Caco-2 (cell line): ENCODE measurements around the gene MAST4. TPM values are rescaled to one million over a fixed set of nuclear protein-coding genes. Genes with fewer than 3 reads are reported as not detected.

Experiments
- BruUV-seq: library from RNA; stranded (reverse); fragments of 400-500 nt; replicated peaks from 2 replicates; lab custom pipeline; 2021; lab: Mats Ljungman, UMichigan
- CTCF ChIA-PET: fragments of 300-600 bp; sonication (Branson Sonifier 250); formaldehyde crosslinking; loops from one replicate; lab custom pipeline; 2022; ENCODE audit warnings: antibody characterized with exemption; lab: Charles Lee
- POLR2A ChIA-PET: fragments of 300-600 bp; sonication (Branson Sonifier 250); formaldehyde crosslinking; loops from one replicate; lab custom pipeline; 2022; ENCODE audit warnings: antibody characterized with exemption; lab: Charles Lee
- DNase-seq, 2 experiments: peaks; one replicate each; pipeline versions ENCODE4 v3.0.0 to v3.0.0-alpha.2; 2020 to 2022
- H3K27me3 ChIP-seq: replicated peaks from 2 replicates; pipeline ENCODE4 v1.6.0; 2011; ENCODE audit warnings: low read length; ENCODE audit not compliant: control insufficient read depth, insufficient read depth
- H3K36me3 ChIP-seq: 2 replicates; pipeline ENCODE4 v1.5.1; 2011; ENCODE audit warnings: low read length; ENCODE audit not compliant: control insufficient read depth, insufficient read depth
- H3K4me1 ChIP-seq: fragments of 250-450 bp; sonication (Bioruptor Pico); 2 replicates; pipeline ENCODE4 v1.5.1; 2020; ENCODE audit warnings: mild to moderate bottlenecking
- H3K4me3 ChIP-seq: 2 replicates; pipeline ENCODE4 v1.5.1; 2011; ENCODE audit warnings: low read depth, mild to moderate bottlenecking, control low read depth, low read length
- H3K9me3 ChIP-seq: fragments of 250-450 bp; sonication (Bioruptor Pico); 2 replicates; pipeline ENCODE4 v1.5.1; 2020; ENCODE audit warnings: mild to moderate bottlenecking, moderate library complexity
- H3K27ac Mint-ChIP-seq: one replicate; pipeline ENCODE4 v1.8.0; 2022; ENCODE audit warnings: mixed read lengths; ENCODE audit not compliant: unreplicated experiment
- H3K27me3 Mint-ChIP-seq: one replicate; pipeline ENCODE4 v1.8.0; 2022; ENCODE audit warnings: mixed read lengths; ENCODE audit not compliant: insufficient read depth, unreplicated experiment
- H3K36me3 Mint-ChIP-seq: one replicate; pipeline ENCODE4 v1.8.0; 2022; ENCODE audit warnings: mild to moderate bottlenecking, mixed read lengths; ENCODE audit not compliant: insufficient read depth, unreplicated experiment
- H3K4me1 Mint-ChIP-seq: one replicate; pipeline ENCODE4 v1.8.0; 2022; ENCODE audit warnings: low read depth, mixed read lengths; ENCODE audit not compliant: unreplicated experiment
- H3K4me3 Mint-ChIP-seq: one replicate; pipeline ENCODE4 v1.8.0; 2022; ENCODE audit warnings: mild to moderate bottlenecking, moderate library complexity, mixed read lengths; ENCODE audit not compliant: unreplicated experiment
- H3K9me3 Mint-ChIP-seq: one replicate; pipeline ENCODE4 v1.8.0; 2022; ENCODE audit warnings: mixed read lengths; ENCODE audit not compliant: unreplicated experiment
- intact Hi-C: fragments of 100-400 bp; cut with micrococcal nuclease; formaldehyde crosslinking; loops from one replicate; pipeline ENCODE4 v1.10.0; 2022; ENCODE audit not compliant: unreplicated experiment
- total RNA-seq: library from RNA; stranded (reverse); gene quantifications from 2 replicates; pipeline ENCODE4 v1.2.3, GENCODE V29; 2022
- TF ChIP-seq, protein P1 (sequence below), 2 experiments: fragments of 200-600 bp in 1 of 2; IDR thresholded peaks; 1 replicate in 1 of 2; 2 replicates in 1 of 2; pipeline versions ENCODE4 v1.5.1 to v1.8.0; 2011 to 2022; ENCODE audit warnings: antibody characterized with exemption in 1 of 2, control low read depth in 1 of 2, inconsistent platforms in 1 of 2, low read depth in 1 of 2, low read length in 1 of 2, mild to moderate bottlenecking in 1 of 2, moderate library complexity in 1 of 2; ENCODE audit not compliant: insufficient read depth in 1 of 2, severe bottlenecking in 1 of 2, unreplicated experiment in 1 of 2

Gene MAST4
- total RNA-seq, 1 experiment from 2014 or later: 17.8 TPM

GRCh38 chr5:66982056-66982387, 385.8 kb downstream of the MAST4 start:
- BruUV-seq: no TSS peak
- TF ChIP-seq, protein P1, sequence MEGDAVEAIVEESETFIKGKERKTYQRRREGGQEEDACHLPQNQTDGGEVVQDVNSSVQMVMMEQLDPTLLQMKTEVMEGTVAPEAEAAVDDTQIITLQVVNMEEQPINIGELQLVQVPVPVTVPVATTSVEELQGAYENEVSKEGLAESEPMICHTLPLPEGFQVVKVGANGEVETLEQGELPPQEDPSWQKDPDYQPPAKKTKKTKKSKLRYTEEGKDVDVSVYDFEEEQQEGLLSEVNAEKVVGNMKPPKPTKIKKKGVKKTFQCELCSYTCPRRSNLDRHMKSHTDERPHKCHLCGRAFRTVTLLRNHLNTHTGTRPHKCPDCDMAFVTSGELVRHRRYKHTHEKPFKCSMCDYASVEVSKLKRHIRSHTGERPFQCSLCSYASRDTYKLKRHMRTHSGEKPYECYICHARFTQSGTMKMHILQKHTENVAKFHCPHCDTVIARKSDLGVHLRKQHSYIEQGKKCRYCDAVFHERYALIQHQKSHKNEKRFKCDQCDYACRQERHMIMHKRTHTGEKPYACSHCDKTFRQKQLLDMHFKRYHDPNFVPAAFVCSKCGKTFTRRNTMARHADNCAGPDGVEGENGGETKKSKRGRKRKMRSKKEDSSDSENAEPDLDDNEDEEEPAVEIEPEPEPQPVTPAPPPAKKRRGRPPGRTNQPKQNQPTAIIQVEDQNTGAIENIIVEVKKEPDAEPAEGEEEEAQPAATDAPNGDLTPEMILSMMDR (IDR thresholded peaks at IDR 0.05; ENCODE audit: insufficient read depth in 1 of 2, low read depth in 1 of 2, low read length in 1 of 2, severe bottlenecking in 1 of 2, unreplicated experiment in 1 of 2): no peak
- DNase-seq: no peak
- Histone ChIP-seq H3K27me3 (no peaks in the 10 kb centered on the region), H3K4me1 (peaks cover 9% of the 10 kb centered on the region), H3K9me3 (no peaks in the 10 kb centered on the region), H3K4me3 (no peak overlapping the region), H3K36me3 (no peaks in the 10 kb centered on the region)
- no peaks in the 10 kb centered on the region for H3K9me3 Mint-ChIP-seq
- POLR2A ChIA-PET: no interaction called here
- no peaks in the 10 kb centered on the region for H3K36me3 Mint-ChIP-seq
- H3K4me1 Mint-ChIP-seq: peaks cover 25% of the 10 kb centered on the region
- H3K4me3 Mint-ChIP-seq: no peak overlapping the region
- CTCF ChIA-PET: no interaction called here
- no peaks in the 10 kb centered on the region for H3K27me3 Mint-ChIP-seq
- intact Hi-C loops: no loop called here
- H3K27ac Mint-ChIP-seq: no peak overlapping the region

DNA sequence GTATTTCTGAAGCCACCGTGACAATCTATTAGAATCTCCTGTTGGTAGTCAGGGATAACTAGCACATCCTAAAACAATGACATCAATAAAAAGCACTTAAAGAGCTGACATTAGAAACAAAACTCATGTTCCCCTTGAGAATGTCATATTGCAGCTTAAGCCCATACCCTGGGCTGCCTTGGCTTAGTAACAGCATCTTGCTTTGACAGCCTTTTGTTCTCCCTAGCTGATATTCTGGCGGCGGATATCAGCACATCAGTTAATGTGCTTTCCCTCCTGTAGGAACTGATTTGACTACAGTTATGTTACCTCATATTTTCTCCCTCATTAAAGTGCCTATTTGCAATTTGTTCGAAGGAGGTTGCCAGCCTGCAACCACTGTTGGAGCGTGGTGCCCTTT, 386.3 kb downstream of the MAST4 start:
- H3K4me3 ChIP-seq: no peak overlapping the region
- H3K4me1 Mint-ChIP-seq: peaks cover 25% of the 10 kb centered on the region
- H3K27me3 Mint-ChIP-seq: no peaks in the 10 kb centered on the region
- H3K4me1 ChIP-seq: peaks cover 9% of the 10 kb centered on the region
- ChIA-PET POLR2A (no interaction called here), CTCF (no interaction called here)
- no peak for DNase-seq
- TF ChIP-seq, protein P1 (IDR thresholded peaks at IDR 0.05; ENCODE audit: insufficient read depth in 1 of 2, low read depth in 1 of 2, low read length in 1 of 2, severe bottlenecking in 1 of 2, unreplicated experiment in 1 of 2): no peak
- no peak overlapping the region for H3K4me3 Mint-ChIP-seq
- H3K9me3 Mint-ChIP-seq: no peaks in the 10 kb centered on the region
- intact Hi-C loops: no loop called here
- no peaks in the 10 kb centered on the region for H3K9me3 ChIP-seq
- H3K36me3 Mint-ChIP-seq: no peaks in the 10 kb centered on the region
- no TSS peak for BruUV-seq
- H3K27ac Mint-ChIP-seq: no peak overlapping the region
- no peaks in the 10 kb centered on the region for H3K27me3 ChIP-seq
- no peaks in the 10 kb centered on the region for H3K36me3 ChIP-seq

DNA sequence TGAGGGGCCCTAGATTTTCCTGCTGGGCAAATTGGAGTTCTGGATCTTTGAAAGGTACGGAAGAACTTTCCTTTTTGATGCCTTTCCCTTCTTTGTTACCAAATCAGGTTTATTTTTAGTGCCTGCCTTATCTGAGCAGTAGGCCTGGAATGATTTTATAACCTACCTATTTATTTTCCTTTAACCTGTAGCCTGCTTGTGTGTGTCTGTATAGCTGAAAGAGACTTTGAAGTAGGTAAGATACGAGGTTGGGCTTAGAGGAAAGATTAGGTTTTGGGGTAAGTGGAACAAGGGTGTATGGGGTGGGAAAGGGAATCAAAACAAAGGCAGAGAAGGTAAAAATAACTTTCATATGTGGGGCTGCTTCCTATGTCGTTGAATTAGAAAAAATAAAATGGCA, 389.2 kb downstream of the MAST4 start:
- Histone ChIP-seq H3K4me3 (no peak overlapping the region), H3K36me3 (no peaks in the 10 kb centered on the region), H3K9me3 (no peaks in the 10 kb centered on the region), H3K4me1 (peaks cover 9% of the 10 kb centered on the region), H3K27me3 (no peaks in the 10 kb centered on the region)
- no peak for DNase-seq
- peaks cover 25% of the 10 kb centered on the region for H3K4me1 Mint-ChIP-seq
- ChIA-PET CTCF (interaction anchor here (1.0 kb wide), 1 partner anchor 13 kb away, joined by 3 read pairs; no protein-coding TSS in a partner anchor), POLR2A (no interaction called here)
- intact Hi-C loops: loop anchor here (5.0 kb wide), 1 partner anchor 222 kb away; no protein-coding TSS in a partner anchor
- H3K27ac Mint-ChIP-seq: no peak overlapping the region
- H3K36me3 Mint-ChIP-seq: no peaks in the 10 kb centered on the region
- no peak overlapping the region for H3K4me3 Mint-ChIP-seq
- BruUV-seq: no TSS peak
- no peaks in the 10 kb centered on the region for H3K27me3 Mint-ChIP-seq
- no peaks in the 10 kb centered on the region for H3K9me3 Mint-ChIP-seq
- TF ChIP-seq, protein P1 (IDR thresholded peaks at IDR 0.05; ENCODE audit: insufficient read depth in 1 of 2, low read depth in 1 of 2, low read length in 1 of 2, severe bottlenecking in 1 of 2, unreplicated experiment in 1 of 2): no peak
